Ishikawa (cell line): ENCODE results near the gene VAPB.

Experiments used
- EP300 ChIP-seq: IDR thresholded peaks from 2 replicates; pipeline ENCODE4 v1.6.1; 2012; ENCODE audit warnings: borderline replicate concordance
- TEAD4 ChIP-seq: IDR thresholded peaks from 2 replicates; pipeline ENCODE4 v1.6.1; 2012
- YY1 ChIP-seq: IDR thresholded peaks from 2 replicates; pipeline ENCODE4 v1.6.1; 2012; ENCODE audit warnings: low read depth
- ZBTB7A ChIP-seq: IDR thresholded peaks from 2 replicates; pipeline ENCODE4 v1.6.1; 2012; ENCODE audit warnings: low read depth
- TF ChIP-seq, protein P1 (sequence below): IDR thresholded peaks from 2 replicates; pipeline ENCODE4 v1.6.1; 2012

DNA sequence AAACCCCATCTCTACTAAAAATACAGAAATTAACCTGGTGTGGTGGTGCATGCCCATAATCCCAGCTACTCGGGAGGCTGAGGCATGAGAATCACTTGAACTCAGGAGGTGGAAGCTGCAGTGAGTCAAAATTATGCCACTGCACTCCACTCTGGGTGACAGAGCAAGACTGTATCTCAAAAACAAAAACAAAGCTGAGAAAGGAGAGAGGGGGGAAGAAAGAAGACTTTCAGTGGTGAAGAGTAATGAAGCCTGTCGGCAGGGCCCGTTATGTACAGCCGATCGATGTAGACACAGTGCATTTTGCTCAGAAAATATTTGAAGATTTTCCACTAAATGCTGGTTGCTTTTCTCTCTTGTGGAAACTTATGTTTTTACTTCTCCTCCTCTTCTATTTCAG, 13.8 kb downstream of the VAPB start:
- no peak for TF ChIP-seq ZBTB7A
- TF ChIP-seq EP300, result no peak
- no peak for TF ChIP-seq TEAD4
- TF ChIP-seq YY1, result no peak
- TF ChIP-seq, protein P1, sequence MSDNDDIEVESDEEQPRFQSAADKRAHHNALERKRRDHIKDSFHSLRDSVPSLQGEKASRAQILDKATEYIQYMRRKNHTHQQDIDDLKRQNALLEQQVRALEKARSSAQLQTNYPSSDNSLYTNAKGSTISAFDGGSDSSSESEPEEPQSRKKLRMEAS, result no peak
